Stomach (tissue), 9 donors: ENCODE results near the gene LRRC46. TPM values are rescaled to one million over a fixed set of nuclear protein-coding genes. Genes with fewer than 3 reads are reported as not detected.

ENCODE experiments used
- DNase-seq, 2 donors: peaks; one replicate each; pipeline versions ENCODE4 v3.0.0 to v3.0.0-alpha.2; 2013 to 2019
- H3K27ac ChIP-seq, 5 donors: fragments of 200-600 bp in 4 of 5; sonication (generic) in 4 of 5; one replicate each; pipeline ENCODE4 v1.5.1; 2013 to 2019; ENCODE audit warnings: mild to moderate bottlenecking in 1 of 5, moderate library complexity in 1 of 5
- H3K27me3 ChIP-seq, 3 donors: fragments of 200-600 bp; sonication (generic); one replicate each; pipeline ENCODE4 v1.5.1; 2017 to 2019; ENCODE audit warnings: mixed run types in 1 of 3
- H3K36me3 ChIP-seq, 4 donors: fragments of 200-600 bp; sonication (generic); 1 replicate in 3 of 4; 2 replicates in 1 of 4; pipeline ENCODE4 v1.5.1; 2016 to 2019
- H3K4me1 ChIP-seq, 4 donors: fragments of 200-600 bp; sonication (generic); one replicate each; pipeline ENCODE4 v1.5.1; 2016 to 2019
- H3K4me3 ChIP-seq, 4 donors: fragments of 200-600 bp; sonication (generic) in 3 of 4; one replicate each; pipeline ENCODE4 v1.5.1; 2016 to 2019; ENCODE audit warnings: mild to moderate bottlenecking in 1 of 4
- H3K9me3 ChIP-seq, 4 donors: fragments of 200-600 bp; sonication (generic); one replicate each; pipeline ENCODE4 v1.5.1; 2016 to 2019
- CTCF ChIP-seq, 7 experiments: fragments of 450-650 bp in 4 of 7; fragments of 200-600 bp in 3 of 7; sonication (generic) in 3 of 7; IDR thresholded peaks; one replicate each; pipeline ENCODE4 v1.5.1; 2016 to 2019; ENCODE audit warnings: antibody characterized with exemption in 7 of 7, control low read depth in 2 of 7, mild to moderate bottlenecking in 1 of 7
- EP300 ChIP-seq: sonication (generic); formaldehyde crosslinking; IDR thresholded peaks from one replicate; pipeline ENCODE4 v1.6.1; 2017; ENCODE audit warnings: antibody characterized with exemption
- POLR2A ChIP-seq, 4 donors: fragments of 450-650 bp; IDR thresholded peaks; one replicate each; pipeline ENCODE4 v1.6.1; 2016; ENCODE audit warnings: antibody characterized with exemption in 4 of 4, control low read depth in 2 of 4, mild to moderate bottlenecking in 1 of 4, moderate library complexity in 1 of 4
- POLR2AphosphoS5 ChIP-seq, 3 donors: sonication (generic); formaldehyde crosslinking; IDR thresholded peaks; one replicate each; pipeline ENCODE4 v1.6.1; 2016; ENCODE audit warnings: antibody characterized with exemption in 3 of 3
- WGBS, 5 donors: extraction: QIAGEN DNeasy Blood & Tissue Kit in 3 of 5; methylation state at CpG; one replicate each; pipeline versions ENCODE4 v1.1.5 to v1.1.7; 2013 to 2018; 5-methylcytosine and 5-hydroxymethylcytosine counted together
- intact Hi-C: fragments of 100-400 bp; cut with DNase I; formaldehyde crosslinking; loops from one replicate; pipeline ENCODE4 v1.15.1; 2023; ENCODE audit warnings: low total_unique reads
- polyA plus RNA-seq, 3 donors: library from polyadenylated mRNA; stranded (reverse); fragments of 200-250 nt; gene quantifications; one replicate each; pipeline ENCODE4 v1.2.3, GENCODE V29; 2013
- total RNA-seq, 5 donors: library from RNA; depleted of rRNA; stranded (reverse); fragments of >200 nt; gene quantifications; one replicate each; pipeline versions ENCODE4 v1.1.0 to v1.2.3, GENCODE V29; 2014 to 2016
- donor health status: healthy with polysubstance abuse.
- donor health status: Bipolar disorder and iron deficiency.
- donor health status: healthy.

LRRC46 gene
- total and polyA plus RNA-seq, 8 donors, result 0.31 to 0.75 (median 0.48) TPM; not detected in 5

- no peak for DNase-seq
- Histone ChIP-seq H3K36me3 (peaks cover 26 to 39% (median 37%) of the 10 kb centered on the region in 4 donors), H3K27ac (peak overlapping the region; percentile 54 to 90 (median 87)), H3K27me3 (no peaks in the 10 kb centered on the region), H3K4me3 (peak overlapping the region; percentile 79 to 92 (median 82)), H3K4me1 (peaks cover 24 to 32% (median 28%) of the 10 kb centered on the region in 4 donors), H3K9me3 (no peaks in the 10 kb centered on the region)
- intact Hi-C loops, result no loop called here
- 59 to 71% (median 62%) methylated on average over 18 of the region's 18 CpGs for WGBS, 5 donors
- TF ChIP-seq POLR2AphosphoS5 (IDR thresholded peaks at IDR 0.05) (no peak), CTCF (IDR thresholded peaks at IDR 0.05) (no peak), POLR2A (IDR thresholded peaks at IDR 0.05) (no peak), EP300 (no peak)
Measured at GRCh38 chr17:47830396-47831002, 971 bp upstream of the LRRC46 start.

DNA sequence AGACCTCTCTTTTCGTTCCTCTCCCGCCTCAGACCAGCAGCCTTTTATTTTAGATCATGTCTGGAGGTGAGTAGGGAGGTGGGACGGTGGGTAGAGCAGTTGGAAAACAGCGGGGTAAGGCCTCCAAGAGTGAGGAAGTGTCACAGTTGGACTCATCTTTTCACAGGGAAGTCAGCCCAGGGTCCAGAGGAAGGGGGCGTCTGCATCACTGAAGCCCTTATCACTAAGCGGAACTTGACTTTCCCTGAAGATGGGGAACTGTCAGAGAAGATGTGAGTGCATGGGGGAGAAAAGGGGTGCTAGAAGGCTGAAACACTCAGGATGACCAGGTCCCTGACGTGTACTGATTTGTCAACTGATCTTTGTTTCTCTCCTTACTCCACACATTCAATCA is 461 bp downstream of the LRRC46 start:
- H3K27ac ChIP-seq, result peak overlapping the region in 4 of 5 donors; percentile 80 to 90 (median 88)
- 12 to 18% (median 14%) methylated on average over 7 of the region's 7 CpGs for WGBS, 5 donors
- intact Hi-C loops, result no loop called here

DNA sequence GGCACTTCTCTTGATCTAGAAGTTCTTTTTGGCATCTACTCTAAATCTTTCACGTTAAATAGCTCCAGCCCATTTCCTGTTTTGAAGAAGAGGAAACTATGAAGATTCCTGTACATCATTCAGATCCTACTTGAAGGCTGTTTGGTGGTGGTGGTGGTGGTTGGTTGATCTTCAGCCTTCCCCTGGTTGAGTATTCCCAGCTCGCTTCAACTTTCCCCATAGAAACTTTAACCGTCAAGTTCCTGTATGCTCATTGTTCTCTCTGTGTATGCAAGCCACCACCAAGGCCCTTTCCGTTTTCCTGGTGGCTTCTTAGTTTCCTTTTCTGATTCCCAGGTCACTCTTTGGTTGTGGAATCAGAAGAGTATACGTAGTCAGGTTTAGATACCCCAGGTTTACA is 3.3 kb downstream of the LRRC46 start:
- 48 to 66% (median 63%) methylated on average over 5 of the region's 5 CpGs for WGBS, 5 donors
- Histone ChIP-seq H3K9me3 (no peaks in the 10 kb centered on the region), H3K4me3 (no peak overlapping the region), H3K4me1 (peaks cover 23 to 36% (median 28%) of the 10 kb centered on the region in 4 donors), H3K27ac (peak overlapping the region in 1 of 5 donors; percentile 20), H3K36me3 (peaks cover 0 to 43% (median 35%) of the 10 kb centered on the region in 4 donors), H3K27me3 (no peaks in the 10 kb centered on the region)
- TF ChIP-seq POLR2AphosphoS5 (IDR thresholded peaks at IDR 0.05) (no peak), CTCF (IDR thresholded peaks at IDR 0.05) (no peak), EP300 (no peak), POLR2A (IDR thresholded peaks at IDR 0.05) (no peak)
- DNase-seq, result no peak
- intact Hi-C loops, result no loop called here

More for the DNA sequence above, 461 bp downstream of the LRRC46 start:
- Histone ChIP-seq H3K4me1 (peaks cover 24 to 32% (median 28%) of the 10 kb centered on the region in 4 donors), H3K9me3 (no peaks in the 10 kb centered on the region), H3K27me3 (no peaks in the 10 kb centered on the region), H3K4me3 (peak overlapping the region; percentile 79 to 92 (median 82)), H3K36me3 (peaks cover 13 to 39% (median 36%) of the 10 kb centered on the region in 4 donors)
- TF ChIP-seq CTCF (IDR thresholded peaks at IDR 0.05), result no peak
- no peak for TF ChIP-seq EP300
- DNase-seq, result no peak

GRCh38 chr17:47836601-47837000 is 5.1 kb downstream of the LRRC46 start:
- H3K4me1 ChIP-seq, result peaks cover 25 to 38% (median 31%) of the 10 kb centered on the region in 4 donors
- DNase-seq, result no peak
- no peaks in the 10 kb centered on the region for H3K27me3 ChIP-seq
- TF ChIP-seq CTCF (IDR thresholded peaks at IDR 0.05) (no peak), POLR2A (IDR thresholded peaks at IDR 0.05) (no peak), POLR2AphosphoS5 (IDR thresholded peaks at IDR 0.05) (no peak), EP300 (no peak)
- H3K9me3 ChIP-seq, result no peaks in the 10 kb centered on the region
- H3K36me3 ChIP-seq, result peaks cover 0 to 43% (median 35%) of the 10 kb centered on the region in 4 donors
- H3K27ac ChIP-seq, result no peak overlapping the region
- intact Hi-C loops, result no loop called here
- 76 to 100% (median 84%) methylated on average over 2 to 6 of the region's 6 CpGs for WGBS, 5 donors
- H3K4me3 ChIP-seq, result no peak overlapping the region
